Ectodermal cell (in vitro differentiated cells): ENCODE data around the gene PPA2.
"Not testable (repeated sequence)": the region's sequence is repeated elsewhere in the genome, so short reads cannot be mapped to it uniquely, and the experiment has no call there.

ENCODE experiments used
- H3K27ac ChIP-seq: 2 replicates; pipeline ENCODE4 v1.7.0; 2013; ENCODE audit warnings: mild to moderate bottlenecking, low read depth, low read length; ENCODE audit not compliant: insufficient read depth, poor library complexity, severe bottlenecking
- H3K27me3 ChIP-seq: 2 replicates; pipeline ENCODE4 v1.7.0; 2013; ENCODE audit warnings: mild to moderate bottlenecking, low read length; ENCODE audit not compliant: insufficient read depth, control insufficient read depth, poor library complexity, severe bottlenecking
- H3K36me3 ChIP-seq: one replicate; pipeline ENCODE4 v1.7.0; 2013; ENCODE audit warnings: low read length; ENCODE audit not compliant: control insufficient read depth, insufficient read depth
- H3K4me1 ChIP-seq: one replicate; pipeline ENCODE4 v1.7.0; 2013; ENCODE audit warnings: low read length; ENCODE audit not compliant: control insufficient read depth, insufficient read depth
- H3K4me3 ChIP-seq: 2 replicates; pipeline ENCODE4 v1.7.0; 2013; ENCODE audit warnings: low read depth, low read length, control low read depth; ENCODE audit not compliant: insufficient read depth
- H3K9me3 ChIP-seq: 2 replicates; pipeline ENCODE4 v1.7.0; 2013; ENCODE audit warnings: mild to moderate bottlenecking, low read length, moderate library complexity; ENCODE audit not compliant: control insufficient read depth
- WGBS, 2 experiments: methylation state at CpG; one replicate each; pipeline ENCODE4 v1.1.7; 2013; ENCODE audit warnings: missing lambda C conversion rate in 2 of 2; 5-methylcytosine and 5-hydroxymethylcytosine counted together

PPA2 gene

DNA sequence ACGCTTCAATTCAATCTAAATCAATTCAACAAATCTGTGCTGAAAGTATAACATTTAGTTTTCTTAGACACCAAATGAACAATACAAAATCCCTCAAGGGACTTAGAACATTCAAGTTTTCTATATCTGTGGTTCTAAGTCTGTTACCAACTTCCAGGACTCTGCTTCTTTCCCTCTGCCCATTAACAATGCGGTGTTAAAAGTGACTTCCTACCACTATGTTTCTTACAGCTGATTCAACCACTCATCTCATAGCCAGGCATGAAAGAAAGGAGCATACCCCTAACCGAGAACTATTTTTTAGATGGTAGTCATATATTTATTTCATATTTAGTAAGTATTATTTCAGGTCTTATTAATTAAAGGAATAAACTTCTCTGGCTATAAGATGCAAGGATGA is 38.9 kb downstream of the PPA2 start:
- H3K4me1 ChIP-seq: no peaks in the 10 kb centered on the region
- H3K27ac ChIP-seq: no peak overlapping the region
- 85 to 100% methylated on average over 2 of the region's 3 CpGs for WGBS, 2 experiments
- no peaks in the 10 kb centered on the region for H3K27me3 ChIP-seq
- H3K36me3 ChIP-seq: peaks cover 23% of the 10 kb centered on the region
- H3K9me3 ChIP-seq: no peaks in the 10 kb centered on the region
- H3K4me3 ChIP-seq: no peak overlapping the region

DNA sequence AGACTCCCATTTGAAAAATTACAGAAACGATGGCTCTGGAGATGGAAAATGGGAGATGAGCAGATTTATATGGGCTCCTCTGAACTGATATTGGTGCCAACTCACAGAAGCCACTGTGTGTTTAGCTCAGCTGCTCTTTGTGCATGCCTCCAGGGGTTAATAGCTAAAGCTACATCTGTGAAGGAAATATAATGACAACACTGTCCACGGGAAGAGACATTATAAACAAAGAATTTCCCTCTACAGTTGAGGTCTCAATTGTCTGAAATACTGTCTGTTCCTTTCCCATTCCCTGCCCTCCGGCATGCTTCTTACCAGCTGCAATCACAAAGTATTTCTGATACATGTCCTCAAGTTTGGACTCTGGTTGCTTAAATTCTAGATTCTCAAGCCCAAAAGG is 40.4 kb downstream of the PPA2 start:
- Histone ChIP-seq H3K4me1 (no peaks in the 10 kb centered on the region), H3K9me3 (no peaks in the 10 kb centered on the region), H3K27me3 (no peaks in the 10 kb centered on the region), H3K4me3 (no peak overlapping the region), H3K27ac (no peak overlapping the region), H3K36me3 (peaks cover 23% of the 10 kb centered on the region)
- 82 to 86% methylated on average over 3 of the region's 3 CpGs for WGBS, 2 experiments

DNA sequence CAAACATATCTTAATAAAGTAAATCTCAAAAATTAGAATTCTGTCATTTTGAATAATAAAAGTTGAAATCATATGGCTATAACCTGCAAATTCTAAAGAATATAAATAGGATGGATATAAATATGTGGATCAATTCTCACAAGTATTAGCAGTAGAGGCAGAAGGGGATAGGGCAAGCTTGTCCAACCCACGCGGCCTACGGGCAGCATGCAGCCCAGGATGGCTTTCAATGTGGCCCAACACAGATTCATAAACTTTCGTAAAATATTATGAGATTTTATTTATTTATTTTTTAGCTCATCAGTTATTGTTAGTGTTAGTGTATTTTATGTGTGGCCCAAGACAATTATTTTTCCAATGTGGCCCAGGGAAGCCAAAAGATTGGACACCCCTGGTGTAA is 41.4 kb downstream of the PPA2 start:
- Histone ChIP-seq H3K36me3 (peaks cover 21% of the 10 kb centered on the region), H3K4me3 (no peak overlapping the region), H3K27me3 (no peaks in the 10 kb centered on the region), H3K27ac (no peak overlapping the region), H3K9me3 (no peaks in the 10 kb centered on the region), H3K4me1 (no peaks in the 10 kb centered on the region)
- WGBS, 2 experiments: 97 to 100% methylated on average over 3 to 4 of the region's 4 CpGs

DNA sequence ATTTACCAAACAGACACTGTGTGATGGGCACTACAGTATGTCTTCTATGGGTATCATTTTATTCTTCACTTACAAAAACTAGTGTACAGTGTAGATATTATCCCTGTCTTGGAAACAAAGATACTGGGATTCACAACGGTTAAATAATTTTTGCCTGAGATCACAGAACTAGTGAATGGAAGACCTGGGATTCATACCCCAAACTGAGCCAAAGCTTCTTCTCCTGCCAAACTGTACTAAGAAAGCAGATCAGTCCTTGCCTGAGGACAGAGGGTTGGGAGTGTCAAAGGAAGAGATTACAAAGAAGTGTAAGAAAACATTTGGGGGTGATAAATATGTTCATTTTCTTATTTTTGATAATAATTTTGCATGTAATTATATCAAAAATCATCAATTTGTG is 43.1 kb downstream of the PPA2 start:
- Histone ChIP-seq H3K27me3 (no peaks in the 10 kb centered on the region), H3K4me3 (no peak overlapping the region), H3K36me3 (peaks cover 17% of the 10 kb centered on the region), H3K9me3 (no peaks in the 10 kb centered on the region), H3K4me1 (no peaks in the 10 kb centered on the region), H3K27ac (no peak overlapping the region)
- WGBS, 2 experiments: 6 to 10% methylated on average over 1 of the region's 1 CpG

DNA sequence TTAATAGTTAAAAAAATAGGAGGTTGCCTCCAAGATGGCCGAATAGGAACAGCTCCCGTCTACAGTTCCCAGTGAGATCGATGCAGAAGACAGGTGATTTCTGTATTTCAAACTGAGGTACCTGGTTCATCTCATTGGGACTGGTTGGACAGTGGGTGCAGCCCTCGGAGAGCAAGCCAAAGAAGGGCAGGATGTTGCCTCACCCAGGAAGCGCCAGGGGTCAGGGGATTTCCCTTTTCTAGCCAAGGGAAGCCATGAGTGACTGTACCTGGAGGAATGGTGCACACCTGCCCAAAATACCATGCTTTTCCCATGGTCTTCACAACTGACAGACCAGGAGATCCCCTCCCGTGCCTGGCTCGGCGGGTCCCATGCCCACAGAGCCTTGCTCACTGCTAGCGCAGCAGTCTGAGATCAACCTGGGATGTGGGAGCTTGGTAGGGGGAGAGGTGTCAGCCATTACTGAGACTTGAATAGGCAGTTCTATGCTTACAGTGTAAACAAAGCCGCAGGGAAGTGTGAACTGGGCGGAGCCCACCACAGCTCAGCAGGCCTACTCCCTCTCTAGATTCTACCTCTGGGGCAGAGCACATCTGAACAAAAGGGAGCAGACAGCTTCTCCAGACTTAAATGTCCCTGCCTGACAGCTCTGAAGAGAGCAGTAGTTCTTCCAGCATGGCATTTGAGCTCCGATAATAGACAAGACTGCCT is 47.5 kb downstream of the PPA2 start:
- no peak overlapping the region for H3K27ac ChIP-seq
- WGBS, 2 experiments: 89 to 90% methylated on average over 12 of the region's 12 CpGs
- no peaks in the 10 kb centered on the region for H3K9me3 ChIP-seq
- no peak overlapping the region for H3K4me3 ChIP-seq
- H3K36me3 ChIP-seq: peaks cover 19% of the 10 kb centered on the region
- no peaks in the 10 kb centered on the region for H3K27me3 ChIP-seq
- H3K4me1 ChIP-seq: no peaks in the 10 kb centered on the region

DNA sequence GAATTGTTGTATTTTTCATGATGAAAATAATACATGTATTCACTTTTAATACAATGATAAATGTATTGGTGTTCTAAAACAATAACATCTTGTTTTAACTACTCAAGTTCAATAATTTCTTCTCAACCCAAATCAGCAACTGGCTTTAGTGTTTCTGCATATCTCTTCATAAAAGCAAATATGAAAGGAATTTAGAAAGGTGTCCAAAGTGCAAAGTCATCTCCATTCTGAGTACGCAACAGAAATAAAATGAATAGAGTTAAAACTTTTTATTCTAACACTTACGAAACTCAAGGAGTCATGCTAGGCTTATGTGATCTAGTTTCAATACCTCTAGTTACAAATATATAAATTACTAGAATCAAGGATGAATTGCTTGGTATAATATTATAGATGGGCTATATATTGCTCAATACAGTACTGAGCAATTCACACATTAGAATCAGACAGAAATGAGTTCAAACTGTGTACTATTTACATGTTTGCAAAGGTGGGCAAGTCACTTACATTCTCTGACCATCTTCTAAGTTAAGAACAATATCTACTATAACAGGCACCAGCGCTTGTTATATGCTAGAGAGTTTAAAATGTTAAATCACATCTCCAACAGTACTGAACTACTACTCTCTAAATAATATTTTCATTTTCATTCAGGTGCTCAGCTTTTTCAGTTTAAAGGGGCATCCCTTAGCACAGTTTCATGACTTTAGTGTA is 51.5 kb downstream of the PPA2 start:
- no peaks in the 10 kb centered on the region for H3K9me3 ChIP-seq
- H3K27ac ChIP-seq: no peak overlapping the region
- no peaks in the 10 kb centered on the region for H3K4me1 ChIP-seq
- peaks cover 19% of the 10 kb centered on the region for H3K36me3 ChIP-seq
- 100% methylated on average over 1 to 2 of the region's 3 CpGs for WGBS, 2 experiments
- no peak overlapping the region for H3K4me3 ChIP-seq
- no peaks in the 10 kb centered on the region for H3K27me3 ChIP-seq

DNA sequence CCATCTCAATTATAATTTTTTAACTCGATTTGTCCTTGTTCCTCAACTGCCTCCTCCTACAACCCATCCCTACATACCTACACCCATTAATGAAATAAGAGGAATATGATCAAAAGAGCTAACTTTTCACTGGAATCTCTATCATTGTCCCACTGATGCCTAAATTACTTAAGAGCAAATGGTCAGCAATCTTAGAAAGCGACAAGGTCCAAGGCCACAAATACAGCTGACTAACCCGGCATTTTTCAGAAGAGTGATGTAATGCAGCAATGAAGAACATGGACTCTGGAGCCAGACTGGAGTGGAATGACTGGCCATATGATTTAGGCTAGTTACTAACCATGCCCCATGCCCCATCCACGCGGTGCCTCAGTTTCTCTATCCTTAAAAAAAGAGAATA is 56.2 kb downstream of the PPA2 start:
- no peak overlapping the region for H3K27ac ChIP-seq
- H3K27me3 ChIP-seq: no peaks in the 10 kb centered on the region
- H3K4me3 ChIP-seq: no peak overlapping the region
- H3K4me1 ChIP-seq: no peaks in the 10 kb centered on the region
- H3K36me3 ChIP-seq: peaks cover 16% of the 10 kb centered on the region
- WGBS, 2 experiments: 96 to 99% methylated on average over 5 of the region's 5 CpGs
- H3K9me3 ChIP-seq: no peaks in the 10 kb centered on the region

DNA sequence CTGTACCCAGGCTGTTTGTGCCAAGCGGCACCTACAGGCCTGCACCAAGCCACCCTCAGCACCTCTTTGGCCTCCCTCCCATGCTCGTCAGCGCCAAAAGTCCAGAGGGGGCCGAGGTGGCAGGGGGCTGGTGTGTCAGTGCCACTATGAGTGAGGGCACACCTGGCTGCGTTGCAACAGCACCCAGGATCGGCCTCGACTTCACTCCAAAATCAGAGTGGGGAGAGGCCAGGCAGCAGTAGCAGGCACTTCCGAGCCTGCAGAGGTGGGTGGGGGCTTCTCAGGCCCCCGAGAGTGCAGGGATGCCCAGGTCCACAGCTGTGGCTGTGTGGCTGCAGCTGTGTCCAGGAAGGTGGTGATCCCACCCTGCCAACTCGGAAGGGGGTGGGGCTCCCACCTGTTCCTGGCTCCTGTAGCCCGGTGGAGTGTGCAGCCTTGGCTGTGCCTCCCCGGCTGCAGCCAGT is 58.5 kb downstream of the PPA2 start:
- H3K36me3 ChIP-seq: peaks cover 13% of the 10 kb centered on the region
- no peaks in the 10 kb centered on the region for H3K27me3 ChIP-seq
- 94 to 96% methylated on average over 11 to 12 of the region's 12 CpGs for WGBS, 2 experiments
- H3K4me3 ChIP-seq: no peak overlapping the region
- H3K4me1 ChIP-seq: no peaks in the 10 kb centered on the region
- no peak overlapping the region for H3K27ac ChIP-seq
- no peaks in the 10 kb centered on the region for H3K9me3 ChIP-seq

DNA sequence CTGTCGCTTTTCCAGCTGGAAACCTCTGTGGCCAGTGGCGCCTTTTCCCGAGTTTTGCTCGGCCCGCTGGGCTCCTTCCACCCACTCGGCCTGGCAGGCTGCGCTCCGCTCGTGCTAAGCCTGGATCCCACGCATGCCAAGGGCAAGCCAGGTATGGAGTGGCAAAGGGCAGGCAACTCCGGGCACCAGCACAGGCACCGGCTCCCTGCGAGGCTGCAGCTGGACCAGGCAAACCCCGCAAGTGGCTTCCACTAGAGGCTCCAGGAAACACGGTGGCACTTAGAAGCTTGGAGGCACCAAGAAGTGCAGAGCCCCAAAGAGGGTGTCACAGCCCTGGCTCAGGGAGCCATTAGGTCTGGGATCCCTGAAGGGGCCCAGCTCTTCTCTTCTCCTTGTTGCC is 59.5 kb downstream of the PPA2 start:
- no peak overlapping the region for H3K4me3 ChIP-seq
- no peaks in the 10 kb centered on the region for H3K9me3 ChIP-seq
- no peak overlapping the region for H3K27ac ChIP-seq
- WGBS, 2 experiments: 89 to 90% methylated on average over 15 of the region's 15 CpGs
- H3K4me1 ChIP-seq: no peaks in the 10 kb centered on the region
- H3K27me3 ChIP-seq: no peaks in the 10 kb centered on the region
- H3K36me3 ChIP-seq: peaks cover 13% of the 10 kb centered on the region

DNA sequence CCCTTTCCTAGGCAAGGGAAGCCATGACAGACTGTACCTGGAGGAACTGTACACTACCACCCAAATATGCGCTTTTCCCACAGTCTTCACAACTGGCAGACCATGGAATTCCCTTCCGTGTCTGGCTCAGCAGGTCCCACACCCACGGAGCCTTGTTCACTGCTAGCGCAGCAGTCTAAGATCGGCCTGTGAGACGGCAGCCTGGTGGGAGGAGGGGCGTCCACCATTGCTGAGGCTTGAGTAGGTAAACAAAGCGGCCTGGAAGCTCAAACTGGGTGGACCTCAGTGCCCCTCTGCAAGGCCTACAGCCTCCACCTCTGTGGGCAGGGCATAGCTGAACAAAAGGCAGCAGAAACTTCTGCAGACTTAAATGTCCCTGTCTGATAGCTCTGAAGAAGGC is 64.7 kb downstream of the PPA2 start:
- 94 to 97% methylated on average over 8 of the region's 8 CpGs for WGBS, 2 experiments
- not testable (repeated sequence) for H3K27me3 ChIP-seq, H3K4me1 ChIP-seq, H3K27ac ChIP-seq, H3K36me3 ChIP-seq, H3K9me3 ChIP-seq, H3K4me3 ChIP-seq
